ENCODE measurements around the gene UGT8.

GRCh38 chr4:114606245-114606644 is 7.6 kb downstream of the UGT8 start:
- TF ChIP-seq CTCF (IDR thresholded peaks at IDR 0.05; ENCODE audit: insufficient read depth, low read length, poor library complexity, severe bottlenecking): no peak
- no peak for TF ChIP-seq EZH2phosphoT487 (conservative IDR thresholded peaks at IDR 0.05; ENCODE audit: low read length)
